ENCODE results near the gene GPHN.

The GPHN gene

GRCh38 chr14:66645716-66646115, 137.8 kb downstream of the GPHN start:
- H3K4me1 ChIP-seq = 0 out of 20 replicates have a peak, but pooled peaks cover 0 to 6% (median 0%) of the 10 kb centered on the region in 10 experiments

GRCh38 chr14:66649498-66649897, 141.6 kb downstream of the GPHN start:
- TF ChIP-seq Cebpa-rat (IDR thresholded peaks at IDR 0.05) = no peak
- H3K27ac ChIP-seq = no peak overlapping the region
- H3K36me3 ChIP-seq = no peaks in the 10 kb centered on the region
- H3K4me3 ChIP-seq = no peak overlapping the region
- H3K9me3 ChIP-seq (replicated peaks in 1 of 11) = 0 out of 22 replicates have a peak, but pooled peaks cover 0 to 4% (median 0%) of the 10 kb centered on the region in 11 experiments
- H3K27me3 ChIP-seq = no peaks in the 10 kb centered on the region
- H3K4me1 ChIP-seq = 0 out of 20 replicates have a peak, but pooled peaks cover 0 to 8% (median 0%) of the 10 kb centered on the region in 10 experiments
- no peak overlapping the region for H3K9ac ChIP-seq
- H4K20me1 ChIP-seq = peaks cover 0 to 9% (median 0%) of the 10 kb centered on the region in 11 experiments; a peak in 3 of 22 replicates
- H3K4me2 ChIP-seq = no peak overlapping the region

More at GRCh38 chr14:66645716-66646115, 137.8 kb downstream of the GPHN start:
- Histone ChIP-seq H3K9me3 (replicated peaks in 1 of 11) (no peaks in the 10 kb centered on the region), H3K9ac (no peak overlapping the region), H3K27ac (no peak overlapping the region), H3K27me3 (no peaks in the 10 kb centered on the region), H4K20me1 (peaks cover 0 to 9% (median 0%) of the 10 kb centered on the region in 11 experiments; a peak in 2 of 22 replicates), H3K36me3 (no peaks in the 10 kb centered on the region), H3K4me2 (no peak overlapping the region), H3K4me3 (no peak overlapping the region)
- no peak for TF ChIP-seq Cebpa-rat (IDR thresholded peaks at IDR 0.05)

GRCh38 chr14:66650491-66650911, 142.6 kb downstream of the GPHN start:
- Histone ChIP-seq H3K27ac (no peak overlapping the region), H3K36me3 (no peaks in the 10 kb centered on the region), H3K4me1 (0 out of 20 replicates have a peak, but pooled peaks cover 0 to 8% (median 0%) of the 10 kb centered on the region in 10 experiments)

GRCh38 chr14:66651536-66652220, 143.7 kb downstream of the GPHN start:
- Histone ChIP-seq H3K36me3 (no peaks in the 10 kb centered on the region), H3K27me3 (no peaks in the 10 kb centered on the region), H3K4me2 (no peak overlapping the region), H3K27ac (no peak overlapping the region), H3K4me3 (no peak overlapping the region), H3K9me3 (replicated peaks in 1 of 11) (peaks cover 6 to 16% (median 9%) of the 10 kb centered on the region in 11 experiments), H3K9ac (no peak overlapping the region), H3K4me1 (0 out of 20 replicates have a peak, but pooled peaks cover 0 to 8% (median 0%) of the 10 kb centered on the region in 10 experiments), H4K20me1 (peaks cover 0 to 9% (median 0%) of the 10 kb centered on the region in 11 experiments; a peak in 3 of 22 replicates)
- TF ChIP-seq Cebpa-rat (IDR thresholded peaks at IDR 0.05) = no peak

More at GRCh38 chr14:66650491-66650911, 142.6 kb downstream of the GPHN start:
- H3K9me3 ChIP-seq (replicated peaks in 1 of 11) = peaks cover 0 to 4% (median 0%) of the 10 kb centered on the region in 11 experiments; a peak in 4 of 22 replicates
- H4K20me1 ChIP-seq = peaks cover 0 to 9% (median 0%) of the 10 kb centered on the region in 11 experiments; a peak in 3 of 22 replicates
- no peaks in the 10 kb centered on the region for H3K27me3 ChIP-seq
- H3K9ac ChIP-seq = no peak overlapping the region
- no peak for TF ChIP-seq Cebpa-rat (IDR thresholded peaks at IDR 0.05)
- peak overlapping the region in 2 of 11 experiments; percentile 9 to 13; a peak in 1 of 22 replicates for H3K4me2 ChIP-seq
- H3K4me3 ChIP-seq = no peak overlapping the region

GRCh38 chr14:66652525-66653106, 144.7 kb downstream of the GPHN start:
- Histone ChIP-seq H3K9ac (no peak overlapping the region), H3K9me3 (replicated peaks in 1 of 11) (peaks cover 16 to 25% (median 18%) of the 10 kb centered on the region in 11 experiments), H3K36me3 (no peaks in the 10 kb centered on the region; a peak in 2 of 22 replicates), H4K20me1 (peaks cover 0 to 9% (median 0%) of the 10 kb centered on the region in 11 experiments; a peak in 3 of 22 replicates), H3K27me3 (no peaks in the 10 kb centered on the region), H3K27ac (no peak overlapping the region), H3K4me2 (no peak overlapping the region), H3K4me3 (no peak overlapping the region), H3K4me1 (0 out of 20 replicates have a peak, but pooled peaks cover 0 to 8% (median 0%) of the 10 kb centered on the region in 10 experiments)
- no peak for TF ChIP-seq Cebpa-rat (IDR thresholded peaks at IDR 0.05)

GRCh38 chr14:66657780-66658179, 149.8 kb downstream of the GPHN start:
- peaks cover 0 to 3% (median 0%) of the 10 kb centered on the region in 11 experiments; a peak in 2 of 22 replicates for H4K20me1 ChIP-seq
- H3K4me1 ChIP-seq = no peaks in the 10 kb centered on the region
- H3K9me3 ChIP-seq (replicated peaks in 1 of 11) = peaks cover 44 to 64% (median 55%) of the 10 kb centered on the region in 11 experiments
- no peak overlapping the region for H3K27ac ChIP-seq
- peaks cover 0 to 17% (median 0%) of the 10 kb centered on the region in 11 experiments; a peak in 8 of 22 replicates for H3K36me3 ChIP-seq
- no peaks in the 10 kb centered on the region for H3K27me3 ChIP-seq
- no peak overlapping the region for H3K4me2 ChIP-seq
- H3K9ac ChIP-seq = no peak overlapping the region
- TF ChIP-seq Cebpa-rat (IDR thresholded peaks at IDR 0.05) = no peak
- no peak overlapping the region for H3K4me3 ChIP-seq

- H3K4me3 ChIP-seq = no peak overlapping the region
- no peak overlapping the region for H3K4me2 ChIP-seq
- no peaks in the 10 kb centered on the region for H3K27me3 ChIP-seq
- no peaks in the 10 kb centered on the region for H3K4me1 ChIP-seq
- H3K36me3 ChIP-seq = peaks cover 0 to 17% (median 0%) of the 10 kb centered on the region in 11 experiments; a peak in 7 of 22 replicates
- peaks cover 49 to 72% (median 62%) of the 10 kb centered on the region in 11 experiments for H3K9me3 ChIP-seq (replicated peaks in 1 of 11)
- no peaks in the 10 kb centered on the region for H4K20me1 ChIP-seq
- H3K9ac ChIP-seq = no peak overlapping the region
- no peak for TF ChIP-seq Cebpa-rat (IDR thresholded peaks at IDR 0.05)
- no peak overlapping the region for H3K27ac ChIP-seq
These were observed 154.4 kb downstream of the GPHN start for GRCh38 chr14:66662374-66662773.

GRCh38 chr14:66677780-66678179, 169.8 kb downstream of the GPHN start:
- no peak overlapping the region for H3K4me3 ChIP-seq
- H3K4me2 ChIP-seq = no peak overlapping the region
- no peak for TF ChIP-seq Cebpa-rat (IDR thresholded peaks at IDR 0.05)

GRCh38 chr14:66680216-66680615, 172.3 kb downstream of the GPHN start:
- no peaks in the 10 kb centered on the region for H3K4me1 ChIP-seq
- no peak overlapping the region for H3K4me3 ChIP-seq
- no peak overlapping the region for H3K27ac ChIP-seq
- H4K20me1 ChIP-seq = no peaks in the 10 kb centered on the region
- H3K4me2 ChIP-seq = no peak overlapping the region
- H3K9me3 ChIP-seq (replicated peaks in 1 of 11) = peaks cover 16 to 49% (median 40%) of the 10 kb centered on the region in 11 experiments
- no peak overlapping the region for H3K9ac ChIP-seq
- no peak for TF ChIP-seq Cebpa-rat (IDR thresholded peaks at IDR 0.05)
- peaks cover 0 to 6% (median 0%) of the 10 kb centered on the region in 11 experiments; a peak in 1 of 22 replicates for H3K36me3 ChIP-seq
- no peaks in the 10 kb centered on the region for H3K27me3 ChIP-seq

More at GRCh38 chr14:66677780-66678179, 169.8 kb downstream of the GPHN start:
- Histone ChIP-seq H3K9ac (no peak overlapping the region), H3K36me3 (peaks cover 0 to 6% (median 0%) of the 10 kb centered on the region in 11 experiments; a peak in 1 of 22 replicates), H3K9me3 (replicated peaks in 1 of 11) (peaks cover 16 to 55% (median 36%) of the 10 kb centered on the region in 11 experiments), H3K27ac (no peak overlapping the region), H3K27me3 (no peaks in the 10 kb centered on the region), H3K4me1 (no peaks in the 10 kb centered on the region), H4K20me1 (no peaks in the 10 kb centered on the region)
